GM23338 (cell line): ENCODE data around the gene NUDT21. TPM values are rescaled to one million over a fixed set of nuclear protein-coding genes. Genes with fewer than 3 reads are reported as not detected.

Experiments used
- ATAC-seq: fragments of 200-7000 bp; cut with Tn5 transposase; 3 replicates; pipeline ENCODE4 v1.9.1; 2020
- DNase-seq: peaks from one replicate; pipeline ENCODE4 v3.0.0-alpha.2; 2015; ENCODE audit warnings: low spot score
- H2AFZ ChIP-seq: fragments of 200-600 bp; sonication (generic); 2 replicates; pipeline ENCODE4 v1.8.0; 2016; ENCODE audit warnings: antibody characterized with exemption, mild to moderate bottlenecking, moderate library complexity
- H3F3A ChIP-seq: fragments of 200-600 bp; sonication (generic); replicated peaks from 2 replicates; pipeline ENCODE4 v1.8.0; 2017; ENCODE audit warnings: antibody characterized with exemption, mixed run types, low read depth
- H3K27ac ChIP-seq: fragments of 200-600 bp; sonication (generic); 2 replicates; pipeline ENCODE4 v1.6.1; 2016; ENCODE audit warnings: low read depth
- H3K27me3 ChIP-seq: fragments of 200-600 bp; sonication (generic); 2 replicates; pipeline ENCODE4 v1.8.0; 2016; ENCODE audit warnings: mild to moderate bottlenecking, mixed run types, moderate library complexity; ENCODE audit not compliant: insufficient read depth
- H3K36me3 ChIP-seq: fragments of 200-600 bp; sonication (generic); 2 replicates; pipeline ENCODE4 v1.8.0; 2016; ENCODE audit warnings: mild to moderate bottlenecking; ENCODE audit not compliant: insufficient read depth
- H3K4me1 ChIP-seq: fragments of 200-600 bp; sonication (generic); 2 replicates; pipeline ENCODE4 v1.8.0; 2016; ENCODE audit warnings: mild to moderate bottlenecking, moderate library complexity; ENCODE audit not compliant: insufficient read depth
- H3K4me2 ChIP-seq: fragments of 200-600 bp; sonication (generic); 2 replicates; pipeline ENCODE4 v1.7.1; 2017; ENCODE audit warnings: mixed run types
- H3K4me3 ChIP-seq: fragments of 200-600 bp; sonication (generic); 2 replicates; pipeline ENCODE4 v1.6.1; 2016; ENCODE audit warnings: mixed run types
- H3K79me2 ChIP-seq: fragments of 200-600 bp; sonication (generic); replicated peaks from 2 replicates; pipeline ENCODE4 v1.8.0; 2017; ENCODE audit warnings: mild to moderate bottlenecking; ENCODE audit not compliant: insufficient read depth
- H3K9me2 ChIP-seq: fragments of 200-600 bp; sonication (generic); 2 replicates; pipeline ENCODE4 v1.8.0; 2017; ENCODE audit not compliant: insufficient read depth
- H4K20me1 ChIP-seq: fragments of 200-600 bp; sonication (generic); replicated peaks from 2 replicates; pipeline ENCODE4 v1.8.0; 2017; ENCODE audit warnings: mild to moderate bottlenecking; ENCODE audit not compliant: insufficient read depth
- H3K27ac Mint-ChIP-seq: 2 replicates; pipeline ENCODE4 v1.8.0; 2020; ENCODE audit warnings: inconsistent platforms, mild to moderate bottlenecking, moderate library complexity, mixed read lengths
- H3K27me3 Mint-ChIP-seq: 3 replicates; pipeline ENCODE4 v1.8.0; 2022; ENCODE audit warnings: low read depth, mild to moderate bottlenecking, moderate library complexity, mixed read lengths, inconsistent platforms; ENCODE audit not compliant: insufficient read depth, poor library complexity
- H3K36me3 Mint-ChIP-seq: 3 replicates; pipeline ENCODE4 v1.8.0; 2021; ENCODE audit warnings: low read depth, mild to moderate bottlenecking, inconsistent platforms, moderate library complexity, mixed read lengths
- H3K4me1 Mint-ChIP-seq: 3 replicates; pipeline ENCODE4 v1.8.0; 2020; ENCODE audit warnings: mild to moderate bottlenecking, inconsistent platforms, mixed read lengths
- H3K4me3 Mint-ChIP-seq: 3 replicates; pipeline ENCODE4 v1.8.0; 2021; ENCODE audit warnings: moderate library complexity, mild to moderate bottlenecking, inconsistent platforms, mixed read lengths
- H3K9me3 Mint-ChIP-seq: 3 replicates; pipeline ENCODE4 v1.8.0; 2020; ENCODE audit warnings: moderate library complexity, mild to moderate bottlenecking, inconsistent platforms, mixed read lengths
- CTCF ChIP-seq, 2 experiments: fragments of 200-600 bp in 1 of 2; sonication (generic) in 1 of 2; conservative IDR thresholded peaks; 2 replicates each; pipeline versions ENCODE4 v1.5.1 to v1.6.1; 2016 to 2017; ENCODE audit warnings: antibody characterized with exemption in 2 of 2, low read depth in 2 of 2, mild to moderate bottlenecking in 2 of 2, moderate library complexity in 1 of 2
- ETS1 ChIP-seq: IDR thresholded peaks from 2 replicates; pipeline ENCODE4 v1.6.1; 2016; ENCODE audit warnings: antibody characterized with exemption
- EZH2 ChIP-seq: fragments of 200-600 bp; sonication (generic); IDR thresholded peaks from one replicate; pipeline ENCODE4 v1.8.0; 2017; ENCODE audit warnings: antibody characterized with exemption, mild to moderate bottlenecking, low read depth; ENCODE audit not compliant: unreplicated experiment
- EZH2phosphoT487 ChIP-seq: fragments of 200-600 bp; sonication (generic); IDR thresholded peaks from one replicate; pipeline ENCODE4 v1.8.1; 2018; ENCODE audit warnings: antibody characterized with exemption; ENCODE audit not compliant: unreplicated experiment
- JUNB ChIP-seq: IDR thresholded peaks from one replicate; pipeline ENCODE4 v1.6.1; 2016; ENCODE audit warnings: antibody characterized with exemption; ENCODE audit not compliant: unreplicated experiment
- NANOG ChIP-seq: IDR thresholded peaks from 2 replicates; pipeline ENCODE4 v1.6.1; 2016; ENCODE audit warnings: antibody characterized with exemption, borderline replicate concordance
- POLR2AphosphoS5 ChIP-seq: IDR thresholded peaks from 2 replicates; pipeline ENCODE4 v1.6.1; 2016; ENCODE audit warnings: antibody characterized with exemption, low read depth
- REST ChIP-seq: IDR thresholded peaks from one replicate; pipeline ENCODE4 v1.6.1; 2018; ENCODE audit warnings: antibody characterized with exemption; ENCODE audit not compliant: unreplicated experiment
- STAT1 ChIP-seq: IDR thresholded peaks from one replicate; pipeline ENCODE4 v1.6.1; 2016; ENCODE audit warnings: antibody characterized with exemption; ENCODE audit not compliant: unreplicated experiment
- ZNF114 ChIP-seq: fragments of 250-450 bp; sonication (Bioruptor Pico); IDR thresholded peaks from 2 replicates; pipeline ENCODE4 v1.5.0; 2020; ENCODE audit warnings: mild to moderate bottlenecking, moderate library complexity
- ZNF331 ChIP-seq: fragments of 250-450 bp; sonication (Bioruptor Pico); IDR thresholded peaks from 2 replicates; pipeline ENCODE4 v1.5.0; 2020; ENCODE audit warnings: low read depth, mild to moderate bottlenecking, moderate library complexity
- ZNF462 ChIP-seq: fragments of 250-450 bp; sonication (Bioruptor Pico); IDR thresholded peaks from 2 replicates; pipeline ENCODE4 v1.5.0; 2020; ENCODE audit warnings: mild to moderate bottlenecking, moderate library complexity
- polyA plus RNA-seq: library from polyadenylated mRNA; unstranded; fragments of >200 nt; fragmentation: Nextera tagmentation; extraction: Ambion mirVana; gene quantifications from 2 replicates; pipeline ENCODE4 v1.2.1, GENCODE V29; 2016
- total RNA-seq: library from RNA; depleted of rRNA; stranded (reverse); fragments of >200 nt; shearing (Covaris generic); gene quantifications from 2 replicates; pipeline ENCODE4 v1.2.3, GENCODE V29; 2014

NUDT21 gene
- total and polyA plus RNA-seq, 2 experiments from 2014 or later = 83.4 to 132 TPM

- Histone ChIP-seq H3K4me1 (peaks cover 21% of the 10 kb centered on the region), H3K27me3 (no peaks in the 10 kb centered on the region), H3K4me3 (no peak overlapping the region), H2AFZ (no peak overlapping the region), H4K20me1 (peaks cover 14% of the 10 kb centered on the region), H3K9me2 (no peaks in the 10 kb centered on the region), H3K79me2 (peaks cover 57% of the 10 kb centered on the region), H3K4me2 (no peak overlapping the region), H3K36me3 (peaks cover 3% of the 10 kb centered on the region; the same call in 1 of the 2 replicates), H3F3A (no peaks in the 10 kb centered on the region), H3K27ac (0 out of 2 replicates have a peak overlapping the region, but pooled peaks have one; percentile 32)
- Mint-ChIP-seq H3K27ac (no peak overlapping the region), H3K4me3 (no peak overlapping the region), H3K4me1 (peaks cover 17% of the 10 kb centered on the region), H3K27me3 (peaks cover 2% of the 10 kb centered on the region), H3K9me3 (no peaks in the 10 kb centered on the region), H3K36me3 (peaks cover 15% of the 10 kb centered on the region)
- no peak for DNase-seq
- no peak for ATAC-seq
- no peak for TF ChIP-seq JUNB
- TF ChIP-seq STAT1 = no peak
- TF ChIP-seq ZNF462 = no peak
- no peak for TF ChIP-seq CTCF (conservative IDR thresholded peaks at IDR 0.05; ENCODE audit: low read depth in 2 of 2)
- TF ChIP-seq EZH2 = no peak
- no peak for TF ChIP-seq ZNF331 (CRISPR knock-in tag)
- no peak for TF ChIP-seq REST
- TF ChIP-seq EZH2phosphoT487 = no peak
- TF ChIP-seq ETS1 = no peak
- TF ChIP-seq ZNF114 (CRISPR knock-in tag) = no peak
- TF ChIP-seq POLR2AphosphoS5 = no peak
- TF ChIP-seq NANOG = no peak
Observed at GRCh38 chr16:56414366-56414765, 36.8 kb downstream of the NUDT21 start.
